GM18520 (cell line): ENCODE measurements around the gene TVP23C.

ENCODE experiments used
- ATAC-seq: cut with Tn5 transposase; IDR thresholded peaks from one replicate; pipeline ENCODE4 v1.9.1; 2021; ENCODE audit not compliant: unreplicated experiment

TVP23C gene

GRCh38 chr17:15466131-15466530 lies 97.2 kb downstream of the TVP23C start:
- ATAC-seq, result no peak

- ATAC-seq, result no peak
Measured at GRCh38 chr17:15465045-15465701, 98.1 kb downstream of the TVP23C start.

GRCh38 chr17:15464231-15464985 lies 98.9 kb downstream of the TVP23C start:
- no peak for ATAC-seq

- ATAC-seq, result no peak
Measured at GRCh38 chr17:15462976-15463772, 100.1 kb downstream of the TVP23C start.

- no peak for ATAC-seq
Measured at GRCh38 chr17:15457723-15458094, 105.6 kb downstream of the TVP23C start.

GRCh38 chr17:15456972-15457722 lies 106.1 kb downstream of the TVP23C start:
- no peak for ATAC-seq

GRCh38 chr17:15456496-15456895 lies 106.8 kb downstream of the TVP23C start:
- ATAC-seq, result no peak

- no peak for ATAC-seq
Measured at GRCh38 chr17:15454346-15454745, 108.9 kb downstream of the TVP23C start.

GRCh38 chr17:15453782-15454181 lies 109.5 kb downstream of the TVP23C start:
- no peak for ATAC-seq

GRCh38 chr17:15453246-15453645 lies 110.0 kb downstream of the TVP23C start:
- ATAC-seq, result no peak

GRCh38 chr17:15452746-15453145 lies 110.5 kb downstream of the TVP23C start:
- no peak for ATAC-seq
